GM18508 (cell line): Measurements from ENCODE around the gene CXorf49.
"Not testable (repeated sequence)": the region's sequence is repeated elsewhere in the genome, so short reads cannot be mapped to it uniquely, and the experiment has no call there.

ENCODE experiments used
- ATAC-seq: cut with Tn5 transposase; IDR thresholded peaks from one replicate; pipeline ENCODE4 v1.9.1; 2021; ENCODE audit warnings: moderate number of reproducible peaks; ENCODE audit not compliant: insufficient read depth, unreplicated experiment

CXorf49 gene

GRCh38 chrX:71676068-71676795, 41.9 kb downstream of the CXorf49 start:
- ATAC-seq = not testable (repeated sequence)

GRCh38 chrX:71675636-71676035, 42.4 kb downstream of the CXorf49 start:
- not testable (repeated sequence) for ATAC-seq

- no peak for ATAC-seq
Measured at GRCh38 chrX:71671938-71672337, 46.1 kb downstream of the CXorf49 start.

GRCh38 chrX:71671043-71671780, 46.9 kb downstream of the CXorf49 start:
- ATAC-seq = no peak

GRCh38 chrX:71669947-71670346, 48.1 kb downstream of the CXorf49 start:
- not testable (repeated sequence) for ATAC-seq

- ATAC-seq = no peak
Measured at GRCh38 chrX:71669492-71669891, 48.6 kb downstream of the CXorf49 start.

GRCh38 chrX:71668248-71668595, 49.9 kb downstream of the CXorf49 start:
- no peak for ATAC-seq

- ATAC-seq = no peak
Measured at GRCh38 chrX:71667328-71668247, 50.5 kb downstream of the CXorf49 start, which contains the start of gene LOC101059915. TSS of gene LOC101059915 (plus strand) at chrX:71667546.

GRCh38 chrX:71666240-71667223, 51.6 kb downstream of the CXorf49 start:
- ATAC-seq = no peak

- ATAC-seq = no peak
Measured at GRCh38 chrX:71665747-71666146, 52.3 kb downstream of the CXorf49 start.

- ATAC-seq = no peak
Measured at GRCh38 chrX:71664889-71665491, 53.1 kb downstream of the CXorf49 start.
